ENCODE measurements around the gene SLC5A11.
"Not testable (repeated sequence)": the region's sequence is repeated elsewhere in the genome, so short reads cannot be mapped to it uniquely, and the experiment has no call there.

Gene SLC5A11

DNA sequence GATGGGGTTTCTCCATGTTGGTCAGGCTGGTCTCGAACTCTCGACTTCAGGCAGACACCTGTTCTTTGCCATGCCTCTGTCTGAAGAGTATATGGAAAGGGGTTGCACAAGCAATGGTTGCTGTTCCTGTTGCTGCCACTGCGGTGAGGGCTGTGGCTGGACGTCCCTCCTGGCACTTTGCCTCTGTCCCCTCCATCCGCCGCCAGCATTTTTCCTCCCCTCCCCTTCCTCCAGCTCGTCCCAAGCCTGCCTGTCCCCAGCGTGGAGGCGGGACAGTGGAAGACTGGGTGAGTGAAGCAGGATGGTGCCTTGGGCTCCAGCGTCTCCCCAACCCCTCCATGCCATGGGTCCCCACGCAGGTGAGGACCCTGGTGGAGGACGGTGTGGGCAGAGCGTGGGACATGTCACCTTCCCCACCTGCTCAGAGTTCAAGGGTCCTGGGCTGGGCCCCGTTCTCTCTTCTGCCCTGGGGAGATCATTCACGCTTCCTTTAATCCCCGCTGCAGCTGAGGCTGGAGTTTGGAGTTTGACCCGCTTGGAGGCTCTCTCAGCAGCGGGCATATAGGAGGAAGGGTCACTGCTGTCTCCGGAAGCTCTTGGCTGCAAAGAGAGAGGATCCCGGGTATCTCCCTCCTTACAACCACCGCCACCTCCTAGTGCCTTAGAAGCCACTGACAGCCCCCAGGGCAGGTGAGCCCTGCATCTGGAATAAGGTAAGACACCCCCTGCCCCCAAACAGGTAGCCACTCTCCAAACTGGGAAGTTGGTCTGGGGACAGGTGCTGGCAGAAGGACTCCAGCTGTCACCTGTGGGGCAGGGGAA, at the start of gene SLC5A11:
Gene SLC5A11, plus strand, starts transcription at position 238 of the 822 bp plus-strand sequence. CDS start 12,681 bp downstream, outside the sequence.
- no peak for DNase-seq

GRCh38 chr16:24800586-24800985, 45.2 kb upstream of the SLC5A11 start:
- DNase-seq: no peak

- no peak for DNase-seq
Observed at GRCh38 chr16:24801761-24802302, 43.9 kb upstream of the SLC5A11 start.

GRCh38 chr16:24805484-24805883, 40.3 kb upstream of the SLC5A11 start:
- no peak for DNase-seq

DNA sequence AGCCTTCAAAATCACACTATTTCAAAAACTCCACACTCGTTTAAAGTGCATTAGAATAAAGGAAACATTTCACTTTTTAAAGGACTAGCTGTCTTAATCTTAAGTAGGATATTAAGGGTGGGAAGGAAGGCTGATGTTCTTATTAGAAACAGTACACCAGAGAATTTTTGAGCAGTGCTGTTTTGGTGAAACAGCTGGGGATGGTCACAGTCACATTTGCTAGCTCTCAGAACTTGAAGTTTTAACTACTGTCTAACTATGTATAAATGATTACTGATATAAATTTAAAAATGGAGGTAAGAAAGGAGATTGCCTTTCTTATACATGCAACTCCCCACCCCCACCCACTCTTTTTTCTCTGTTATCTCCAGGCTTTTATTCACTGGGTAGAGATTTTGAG, 38.5 kb upstream of the SLC5A11 start:
- no peak for DNase-seq

GRCh38 chr16:24810951-24811843, 34.6 kb upstream of the SLC5A11 start:
- DNase-seq: no peak

DNA sequence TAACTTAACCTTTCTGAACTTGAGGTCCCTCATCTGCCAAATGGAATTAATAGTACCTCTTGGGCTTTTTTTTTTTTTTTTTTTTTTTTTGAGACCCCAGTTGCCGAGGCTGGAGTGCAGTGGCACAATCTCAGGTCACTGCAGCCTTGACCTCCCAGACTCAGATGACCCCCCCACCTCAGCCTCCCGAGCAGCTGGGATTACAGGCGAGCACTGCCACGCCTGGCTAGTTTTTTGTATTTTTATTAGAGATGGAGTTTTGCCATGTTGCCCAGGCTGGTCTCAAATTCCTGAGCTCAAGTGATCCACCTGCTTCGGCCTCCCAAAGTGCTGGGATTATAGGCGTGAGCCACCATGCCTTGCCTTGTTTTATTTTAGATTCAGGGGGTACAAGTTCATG, 33.0 kb upstream of the SLC5A11 start:
- not testable (repeated sequence) for DNase-seq

GRCh38 chr16:24815021-24815420, 30.7 kb upstream of the SLC5A11 start:
- no peak for DNase-seq

DNA sequence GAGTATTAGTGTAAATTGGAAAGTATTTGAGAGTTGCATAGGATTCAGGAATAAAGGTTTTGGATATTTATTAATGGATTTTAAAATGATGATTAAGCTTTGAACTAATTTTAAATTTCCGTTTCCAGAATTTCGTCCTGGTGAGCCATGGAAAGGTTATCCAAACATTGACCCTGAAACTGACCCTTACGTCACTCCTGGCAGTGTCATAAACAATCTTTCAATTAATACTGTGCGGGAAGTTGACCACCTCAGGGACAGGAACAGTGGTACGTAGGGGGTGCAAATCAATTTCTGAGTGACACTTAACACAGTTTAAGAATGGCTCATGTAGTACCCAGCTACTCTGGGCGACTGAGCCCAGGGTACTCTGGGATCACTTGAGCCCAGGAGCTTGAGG, 29.1 kb upstream of the SLC5A11 start:
- DNase-seq: no peak

DNA sequence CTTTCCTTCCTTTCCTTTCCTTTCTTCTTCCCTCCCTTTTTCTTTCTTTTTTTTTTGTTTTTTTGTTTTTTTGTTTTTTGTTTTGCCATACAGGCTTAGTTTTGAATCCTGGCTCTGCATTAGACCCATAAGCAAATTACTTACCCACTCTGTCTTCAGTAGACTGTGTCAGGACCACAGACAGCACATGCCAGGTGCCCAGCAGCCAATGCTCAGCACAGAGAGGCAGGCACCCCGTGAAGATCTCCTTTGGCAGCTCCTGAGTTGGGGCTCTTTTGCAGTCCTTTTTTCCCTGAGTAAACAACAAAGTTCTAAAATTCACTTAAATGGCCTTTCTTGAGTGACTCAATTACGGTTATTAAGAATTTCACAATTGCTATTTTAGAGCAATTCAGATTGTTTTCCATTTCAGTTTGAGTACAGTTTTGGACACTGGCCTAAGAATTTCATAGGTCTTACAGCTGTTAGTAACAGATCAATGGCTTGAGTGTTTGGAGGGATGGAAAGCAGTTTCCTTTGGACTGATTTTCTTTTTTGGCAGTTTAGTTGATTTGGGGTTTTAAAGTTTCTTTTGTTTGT, 26.2 kb upstream of the SLC5A11 start:
- DNase-seq: no peak

GRCh38 chr16:24820522-24820921, 25.2 kb upstream of the SLC5A11 start:
- no peak for DNase-seq

- DNase-seq: no peak
Observed at GRCh38 chr16:24821129-24821528, 24.6 kb upstream of the SLC5A11 start.

DNA sequence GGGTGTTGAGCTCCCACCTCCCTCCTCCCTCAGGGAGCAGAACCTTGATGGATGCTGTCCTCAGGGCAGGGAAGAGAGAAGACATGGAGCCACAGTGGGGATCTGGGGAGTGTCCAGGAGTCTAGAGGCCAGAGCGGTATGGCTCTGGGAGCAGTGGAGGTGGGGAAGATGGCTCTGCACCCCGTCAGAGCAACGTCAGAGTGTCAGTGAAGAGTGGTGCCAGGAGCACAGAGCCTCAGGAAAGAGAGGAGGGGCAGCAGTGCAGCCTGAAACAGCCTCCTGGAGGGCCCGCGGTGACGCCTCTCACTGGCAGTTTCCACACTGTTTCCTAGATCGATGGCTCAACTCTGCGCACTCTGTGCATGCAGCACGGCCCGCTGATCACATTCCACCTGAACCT, 23.2 kb upstream of the SLC5A11 start:
- DNase-seq: no peak

DNA sequence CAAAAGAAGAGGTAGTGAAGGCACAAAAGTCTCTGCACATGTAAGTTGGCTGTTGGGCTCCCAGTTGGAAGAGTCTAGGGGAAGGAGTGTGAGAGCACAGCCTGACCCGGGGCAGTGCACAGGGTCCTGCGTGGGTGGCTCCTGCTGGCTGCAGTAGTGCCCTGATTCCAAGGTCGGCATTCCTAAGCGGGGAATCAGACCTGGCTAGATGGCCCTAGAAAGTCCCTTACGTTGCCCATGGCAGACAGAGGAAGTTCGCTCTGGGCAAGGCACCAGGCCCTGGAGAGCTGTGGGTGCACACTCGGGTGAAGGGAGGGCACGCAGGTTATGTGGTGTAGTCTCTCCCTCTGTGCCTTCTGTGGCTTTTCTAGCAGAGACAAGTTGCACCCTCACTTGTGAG, 22.8 kb upstream of the SLC5A11 start:
- DNase-seq: no peak

DNA sequence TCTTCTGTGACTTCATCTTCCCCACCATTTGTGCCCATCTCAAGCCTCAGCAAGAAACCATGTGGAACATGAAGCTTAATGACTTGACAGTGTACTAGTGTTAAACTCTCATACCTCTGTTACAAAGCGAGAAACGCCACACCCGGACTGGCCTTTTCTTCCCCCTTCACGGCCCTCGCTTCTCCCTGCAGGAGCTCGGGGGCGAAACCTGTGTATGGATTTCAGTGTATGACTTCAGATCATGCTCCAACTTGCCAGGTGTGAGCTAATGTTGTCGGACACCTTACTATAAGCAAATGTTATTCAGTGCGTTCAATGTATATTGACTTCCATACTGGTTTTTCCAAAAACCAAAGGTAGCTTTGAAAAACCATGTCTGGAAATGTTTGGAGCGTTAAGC, 20.1 kb upstream of the SLC5A11 start:
- DNase-seq: no peak

- no peak for DNase-seq
Observed at GRCh38 chr16:24826096-24826690, 19.6 kb upstream of the SLC5A11 start.

DNA sequence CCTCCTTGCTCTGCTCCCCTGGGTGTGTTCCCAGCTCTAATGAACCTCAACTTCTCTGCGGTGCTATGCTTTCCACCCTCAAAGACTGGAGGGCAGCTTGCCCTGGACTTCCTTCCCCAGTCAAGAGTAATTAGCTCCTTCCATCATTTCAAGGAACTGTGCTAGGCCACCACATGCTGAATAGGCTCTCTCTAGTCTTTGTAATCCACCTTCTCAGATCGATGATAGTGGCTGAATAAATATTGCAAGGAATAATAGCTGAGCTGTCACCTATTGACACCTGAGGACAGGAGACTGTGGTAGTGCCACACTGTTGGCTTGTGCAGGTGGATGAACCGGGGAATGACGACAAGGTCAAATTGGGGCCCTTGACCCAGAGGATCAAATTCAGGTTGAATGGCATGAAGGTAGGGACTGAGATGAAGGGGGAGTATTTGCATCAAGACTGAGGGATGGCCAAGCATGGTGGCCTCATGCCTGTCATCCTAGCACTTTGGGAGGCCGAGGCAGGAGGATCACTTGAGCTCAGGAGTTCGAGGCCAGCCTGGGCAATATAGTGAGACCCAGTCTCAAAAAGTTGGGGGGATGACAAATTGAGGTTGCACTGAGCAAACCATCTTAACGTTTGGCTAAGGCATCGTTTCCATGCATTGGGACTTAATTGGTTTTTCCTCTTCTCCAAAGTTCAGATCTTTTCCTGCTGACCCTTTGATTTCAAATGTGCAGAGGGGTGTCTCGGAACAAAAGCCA, 18.8 kb upstream of the SLC5A11 start:
- DNase-seq: no peak

DNA sequence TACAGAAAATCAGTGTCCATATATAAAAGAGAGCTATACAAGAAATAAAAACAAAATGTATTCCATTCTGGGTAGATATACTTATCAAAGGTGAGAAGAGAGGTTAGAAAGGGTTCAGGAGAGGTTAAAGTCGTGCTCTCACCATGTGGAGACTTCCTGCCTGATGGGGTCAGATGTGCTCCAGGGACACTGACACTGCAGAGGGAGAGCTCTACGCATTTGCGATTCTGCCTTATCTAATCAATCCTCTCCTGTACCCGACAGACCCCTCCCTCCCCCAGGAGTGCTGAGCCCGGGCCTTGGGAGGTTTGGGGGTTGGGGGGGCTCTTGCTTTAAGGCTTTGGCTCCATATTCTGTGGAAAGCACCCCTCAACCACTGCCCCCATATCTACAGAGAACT, 16.6 kb upstream of the SLC5A11 start:
- no peak for DNase-seq

- no peak for DNase-seq
Observed at GRCh38 chr16:24833352-24833751, 12.4 kb upstream of the SLC5A11 start.

GRCh38 chr16:24834459-24835335, 11.1 kb upstream of the SLC5A11 start:
- DNase-seq: no peak

DNA sequence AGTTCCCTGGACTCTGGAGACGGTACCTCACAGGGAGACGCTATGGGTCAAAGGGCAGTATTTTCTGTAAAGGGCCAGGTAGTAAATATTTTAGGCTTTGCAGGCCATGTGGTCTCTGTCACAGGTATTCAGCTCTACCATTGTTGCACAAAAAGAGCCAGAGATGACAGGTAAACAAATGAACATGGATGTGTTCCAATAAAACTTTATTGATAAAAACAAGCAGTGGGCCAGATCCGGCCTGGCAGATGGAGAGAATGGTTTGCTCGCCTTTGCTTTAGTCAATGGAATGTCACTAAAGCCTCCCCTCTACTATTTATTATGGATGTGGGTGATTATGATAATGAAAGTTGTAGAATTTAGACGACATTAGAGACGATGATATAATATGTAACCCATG, 8.9 kb upstream of the SLC5A11 start:
- DNase-seq: no peak
